Heart right ventricle (tissue), 16 donors: Measurements from ENCODE around the gene PLEKHG2. TPM values are rescaled to one million over a fixed set of nuclear protein-coding genes. Genes with fewer than 3 reads are reported as not detected.

Experiments
- ATAC-seq, 8 donors: fragments of 200-7000 bp; cut with Tn5 transposase; one replicate each; pipeline ENCODE4 v1.9.1; 2020; ENCODE audit warnings: mild to moderate bottlenecking in 8 of 8, moderate library complexity in 8 of 8, moderate number of reproducible peaks in 1 of 8
- DNase-seq, 2 donors: peaks; one replicate each; pipeline ENCODE4 v3.0.0-alpha.2; 2020
- H3K27ac ChIP-seq, 10 donors: fragments of 200-600 bp; sonication (generic) in 2 of 10; one replicate each; pipeline versions ENCODE4 v1.5.0 to v1.8.0; 2020 to 2022; ENCODE audit warnings: mild to moderate bottlenecking in 3 of 10
- H3K27me3 ChIP-seq, 7 donors: fragments of 200-600 bp; one replicate each; pipeline ENCODE4 v1.8.0; 2021 to 2022; ENCODE audit warnings: mild to moderate bottlenecking in 2 of 7
- H3K36me3 ChIP-seq, 9 donors: fragments of 200-600 bp; sonication (generic) in 1 of 9; one replicate each; pipeline versions ENCODE4 v1.5.0 to v1.8.0; 2020 to 2022; ENCODE audit warnings: mild to moderate bottlenecking in 2 of 9
- H3K4me1 ChIP-seq, 9 donors: fragments of 200-600 bp; sonication (generic) in 1 of 9; one replicate each; pipeline versions ENCODE4 v1.5.0 to v1.8.0; 2020 to 2022; ENCODE audit warnings: mild to moderate bottlenecking in 4 of 9
- H3K4me3 ChIP-seq, 10 donors: fragments of 200-600 bp; sonication (generic) in 2 of 10; one replicate each; pipeline versions ENCODE4 v1.5.0 to v1.8.0; 2020 to 2022; ENCODE audit warnings: mild to moderate bottlenecking in 7 of 10, moderate library complexity in 2 of 10
- H3K9me3 ChIP-seq, 11 donors: fragments of 200-600 bp in 10 of 11; sonication (generic) in 2 of 11; one replicate each; pipeline versions ENCODE4 v1.5.0 to v1.8.0; 2013 to 2022; ENCODE audit warnings: mild to moderate bottlenecking in 2 of 11, control low read depth in 1 of 11, moderate library complexity in 1 of 11
- WGBS, 2 donors: extraction: QIAGEN DNeasy Blood & Tissue Kit; methylation state at CpG; one replicate each; pipeline ENCODE4 v1.1.7; 2013; ENCODE audit warnings: inconsistent platforms in 1 of 2; 5-methylcytosine and 5-hydroxymethylcytosine counted together
- intact Hi-C, 10 donors: fragments of 100-400 bp; cut with DNase I; formaldehyde crosslinking; loops; one replicate each; pipeline versions ENCODE4 v1.11.1 to v1.14.2; 2022
- polyA plus RNA-seq, 2 donors: library from polyadenylated mRNA; stranded (reverse); fragments of 200-250 nt; gene quantifications; one replicate each; pipeline ENCODE4 v1.2.3, GENCODE V29; 2013
- total RNA-seq, 10 donors: library from RNA; stranded (reverse); fragmentation: NEBNext Ultra II Directional in 3 of 10; extraction: Animal tissue kit (Norgen Biotek cat#: 25700) in 3 of 10; gene quantifications; one replicate each; pipeline versions ENCODE4 v1.2.1 to v1.2.4, GENCODE V29; 2021 to 2023
- TF ChIP-seq, protein P1 (sequence below), 9 donors: fragments of 200-600 bp; sonication (generic) in 2 of 9; IDR thresholded peaks; one replicate each; pipeline versions ENCODE4 v1.5.0 to v1.8.0; 2021 to 2022; ENCODE audit warnings: antibody characterized with exemption in 9 of 9, mild to moderate bottlenecking in 5 of 9, moderate library complexity in 1 of 9
- donor health status: Arrhythmogenic right ventricular cardiomyopathy.
- donor health status: ischemic (EF 13 %, LVEDD 7.1; RV severe dilation, severe dysfunction).
- donor health status: healthy with polysubstance abuse.
- donor health status: DM: no; HTN: yes; CAD: no.
- donor health status: DM: no; HTN: no; CAD: no.
- donor health status: ischemic (EF 25% LVEDD 6.9; RV normal size, moderate dysfunction).
- donor health status: ischemic (EF 25% LVEDD 5.7; RV mildly dilated, moderate dysfunction).
- donor health status: healthy.
- donor health status: DM: yes; HTN: yes; CAD: no.
- donor health status: Ischemic cardiomyopathy.
- donor health status: ischemic (EF 35%, LVEDD 5.7; RV mildly dilated, moderate dysfunction).
- donor health status: nonischemic (EF 11% LVEDD 7.7; RV severe dilation, severe dysfunction).
- donor health status: DM: yes; HTN: yes; CAD: no.
- donor health status: PGD.
- donor health status: ischemic (EF 29% LVEDD 5.4; RV normal size, mild dysfunction).
- donor health status: nonischemic (EF 23%, LVEDD 6.1; RV moderate dilation, normal function).

The PLEKHG2 gene
- total and polyA plus RNA-seq, 12 donors: 6.9 to 23.1 (median 15.1) TPM

DNA sequence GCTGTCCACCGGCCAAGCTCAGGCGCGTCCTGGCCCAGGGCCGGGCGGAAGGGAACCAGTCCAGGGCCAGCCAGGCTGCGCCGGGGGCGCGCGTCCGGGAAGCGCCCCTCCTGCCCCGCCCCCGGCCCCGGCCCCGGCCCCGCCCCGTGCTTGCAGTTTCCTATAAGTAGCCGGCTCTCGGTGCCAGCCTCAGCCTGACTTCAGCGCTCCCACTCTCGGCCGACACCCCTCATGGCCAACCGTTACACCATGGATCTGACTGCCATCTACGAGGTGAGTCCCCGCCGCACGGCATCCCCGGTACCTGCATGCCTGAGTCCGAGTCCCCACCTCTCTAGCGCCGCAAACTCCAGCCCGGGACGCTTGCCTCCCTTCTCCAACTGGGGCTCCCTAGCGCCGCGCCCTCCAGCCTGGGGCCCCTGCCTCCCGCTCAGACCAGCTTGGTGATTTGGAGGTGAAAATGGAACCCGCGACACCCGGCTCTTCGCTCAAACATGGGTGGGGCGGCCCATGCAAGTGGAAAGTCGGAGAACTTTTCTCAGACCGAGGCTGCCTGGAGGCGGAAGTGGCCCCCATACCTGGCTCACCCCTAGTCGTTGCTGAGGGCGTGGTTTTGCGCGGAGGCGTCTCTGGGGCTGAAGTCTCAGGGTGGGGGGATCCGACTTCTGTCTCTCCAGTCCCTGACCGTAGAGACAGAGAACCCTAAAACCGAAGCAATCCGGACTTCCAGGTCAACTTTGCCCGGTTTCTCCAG, 5.6 kb upstream of the PLEKHG2 start, which contains the start of gene ZFP36:
ZFP36 (plus strand) TSS at position 192 of the 754 bp plus-strand sequence; CDS start at position 250, 58 bp downstream.
- no peaks in the 10 kb centered on the region for H3K27me3 ChIP-seq
- intact Hi-C loops: no loop called here
- peak within 1 kb of the TSS; percentile 67 to 99 (median 90) for H3K4me3 ChIP-seq
- TF ChIP-seq, protein P1, sequence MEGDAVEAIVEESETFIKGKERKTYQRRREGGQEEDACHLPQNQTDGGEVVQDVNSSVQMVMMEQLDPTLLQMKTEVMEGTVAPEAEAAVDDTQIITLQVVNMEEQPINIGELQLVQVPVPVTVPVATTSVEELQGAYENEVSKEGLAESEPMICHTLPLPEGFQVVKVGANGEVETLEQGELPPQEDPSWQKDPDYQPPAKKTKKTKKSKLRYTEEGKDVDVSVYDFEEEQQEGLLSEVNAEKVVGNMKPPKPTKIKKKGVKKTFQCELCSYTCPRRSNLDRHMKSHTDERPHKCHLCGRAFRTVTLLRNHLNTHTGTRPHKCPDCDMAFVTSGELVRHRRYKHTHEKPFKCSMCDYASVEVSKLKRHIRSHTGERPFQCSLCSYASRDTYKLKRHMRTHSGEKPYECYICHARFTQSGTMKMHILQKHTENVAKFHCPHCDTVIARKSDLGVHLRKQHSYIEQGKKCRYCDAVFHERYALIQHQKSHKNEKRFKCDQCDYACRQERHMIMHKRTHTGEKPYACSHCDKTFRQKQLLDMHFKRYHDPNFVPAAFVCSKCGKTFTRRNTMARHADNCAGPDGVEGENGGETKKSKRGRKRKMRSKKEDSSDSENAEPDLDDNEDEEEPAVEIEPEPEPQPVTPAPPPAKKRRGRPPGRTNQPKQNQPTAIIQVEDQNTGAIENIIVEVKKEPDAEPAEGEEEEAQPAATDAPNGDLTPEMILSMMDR (IDR thresholded peaks at IDR 0.05): no peak
- H3K36me3 ChIP-seq: peaks cover 6 to 22% (median 9%) of the 10 kb centered on the region in 9 donors
- ATAC-seq (peak; percentile 26 to 59 (median 42)), DNase-seq (peak; percentile 74 to 93)
- H3K9me3 ChIP-seq: no peaks in the 10 kb centered on the region
- H3K27ac ChIP-seq: peak within 1 kb of the TSS; percentile 94 to 100 (median 99)
- peaks cover 21 to 77% (median 52%) of the 10 kb centered on the region in 9 donors for H3K4me1 ChIP-seq
- 0 to 1% methylated on average over 53 to 56 of the region's 56 CpGs for WGBS, 2 donors

DNA sequence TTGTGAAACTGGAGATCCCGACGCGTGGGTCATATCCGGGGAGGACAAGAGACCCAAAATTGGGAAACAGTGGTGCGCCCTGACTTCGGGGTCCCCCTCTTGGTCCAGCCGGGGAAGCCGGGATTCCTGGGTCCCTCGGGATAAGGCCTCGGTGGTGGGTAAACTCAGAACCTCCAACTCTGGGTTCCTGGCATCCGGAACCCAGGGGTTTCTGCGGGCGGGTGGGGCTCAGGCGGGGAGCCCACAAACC, 5.1 kb upstream of the PLEKHG2 start:
- H3K36me3 ChIP-seq: peaks cover 6 to 22% (median 9%) of the 10 kb centered on the region in 9 donors
- H3K4me1 ChIP-seq: peaks cover 16 to 74% (median 47%) of the 10 kb centered on the region in 9 donors
- H3K27ac ChIP-seq: peak overlapping the region; percentile 94 to 100 (median 99)
- WGBS, 2 donors: 0 to 2% methylated on average over 14 of the region's 14 CpGs
- no peaks in the 10 kb centered on the region for H3K9me3 ChIP-seq
- intact Hi-C loops: no loop called here
- TF ChIP-seq, protein P1 (IDR thresholded peaks at IDR 0.05): no peak
- DNase-seq: no peak
- no peak for ATAC-seq
- H3K27me3 ChIP-seq: no peaks in the 10 kb centered on the region
- H3K4me3 ChIP-seq: peak overlapping the region; percentile 67 to 99 (median 90)

DNA sequence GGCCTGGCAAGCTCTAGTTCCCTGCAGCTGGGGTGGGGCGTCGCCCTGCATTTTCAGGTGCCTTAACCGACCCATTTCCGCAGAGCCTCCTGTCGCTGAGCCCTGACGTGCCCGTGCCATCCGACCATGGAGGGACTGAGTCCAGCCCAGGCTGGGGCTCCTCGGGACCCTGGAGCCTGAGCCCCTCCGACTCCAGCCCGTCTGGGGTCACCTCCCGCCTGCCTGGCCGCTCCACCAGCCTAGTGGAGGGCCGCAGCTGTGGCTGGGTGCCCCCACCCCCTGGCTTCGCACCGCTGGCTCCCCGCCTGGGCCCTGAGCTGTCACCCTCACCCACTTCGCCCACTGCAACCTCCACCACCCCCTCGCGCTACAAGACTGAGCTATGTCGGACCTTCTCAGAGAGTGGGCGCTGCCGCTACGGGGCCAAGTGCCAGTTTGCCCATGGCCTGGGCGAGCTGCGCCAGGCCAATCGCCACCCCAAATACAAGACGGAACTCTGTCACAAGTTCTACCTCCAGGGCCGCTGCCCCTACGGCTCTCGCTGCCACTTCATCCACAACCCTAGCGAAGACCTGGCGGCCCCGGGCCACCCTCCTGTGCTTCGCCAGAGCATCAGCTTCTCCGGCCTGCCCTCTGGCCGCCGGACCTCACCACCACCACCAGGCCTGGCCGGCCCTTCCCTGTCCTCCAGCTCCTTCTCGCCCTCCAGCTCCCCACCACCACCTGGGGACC, 4.6 kb upstream of the PLEKHG2 start:
- DNase-seq (peak; percentile 37 to 47), ATAC-seq (no peak)
- peaks cover 14 to 69% (median 47%) of the 10 kb centered on the region in 9 donors for H3K4me1 ChIP-seq
- H3K4me3 ChIP-seq: peak overlapping the region; percentile 67 to 99 (median 90)
- peak overlapping the region; percentile 94 to 100 (median 99) for H3K27ac ChIP-seq
- no peaks in the 10 kb centered on the region for H3K27me3 ChIP-seq
- H3K36me3 ChIP-seq: peaks cover 6 to 22% (median 9%) of the 10 kb centered on the region in 9 donors
- WGBS, 2 donors: 16 to 20% methylated on average over 40 of the region's 40 CpGs
- no peaks in the 10 kb centered on the region for H3K9me3 ChIP-seq
- intact Hi-C loops: no loop called here
- TF ChIP-seq, protein P1 (IDR thresholded peaks at IDR 0.05): no peak

DNA sequence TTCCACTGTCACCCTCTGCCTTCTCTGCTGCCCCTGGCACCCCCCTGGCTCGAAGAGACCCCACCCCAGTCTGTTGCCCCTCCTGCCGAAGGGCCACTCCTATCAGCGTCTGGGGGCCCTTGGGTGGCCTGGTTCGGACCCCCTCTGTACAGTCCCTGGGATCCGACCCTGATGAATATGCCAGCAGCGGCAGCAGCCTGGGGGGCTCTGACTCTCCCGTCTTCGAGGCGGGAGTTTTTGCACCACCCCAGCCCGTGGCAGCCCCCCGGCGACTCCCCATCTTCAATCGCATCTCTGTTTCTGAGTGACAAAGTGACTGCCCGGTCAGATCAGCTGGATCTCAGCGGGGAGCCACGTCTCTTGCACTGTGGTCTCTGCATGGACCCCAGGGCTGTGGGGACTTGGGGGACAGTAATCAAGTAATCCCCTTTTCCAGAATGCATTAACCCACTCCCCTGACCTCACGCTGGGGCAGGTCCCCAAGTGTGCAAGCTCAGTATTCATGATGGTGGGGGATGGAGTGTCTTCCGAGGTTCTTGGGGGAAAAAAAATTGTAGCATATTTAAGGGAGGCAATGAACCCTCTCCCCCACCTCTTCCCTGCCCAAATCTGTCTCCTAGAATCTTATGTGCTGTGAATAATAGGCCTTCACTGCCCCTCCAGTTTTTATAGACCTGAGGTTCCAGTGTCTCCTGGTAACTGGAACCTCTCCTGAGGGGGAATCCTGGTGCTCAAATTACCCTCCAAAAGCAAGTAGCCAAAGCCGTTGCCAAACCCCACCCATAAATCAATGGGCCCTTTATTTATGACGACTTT, 3.9 kb upstream of the PLEKHG2 start:
- H3K4me3 ChIP-seq: peak overlapping the region; percentile 67 to 99 (median 90)
- peak in 1 of 2 donors; percentile 21 for DNase-seq
- no peak for ATAC-seq
- H3K9me3 ChIP-seq: no peaks in the 10 kb centered on the region
- no peaks in the 10 kb centered on the region for H3K27me3 ChIP-seq
- 36 to 44% methylated on average over 20 of the region's 20 CpGs for WGBS, 2 donors
- intact Hi-C loops: no loop called here
- peak overlapping the region; percentile 94 to 100 (median 99) for H3K27ac ChIP-seq
- TF ChIP-seq, protein P1 (IDR thresholded peaks at IDR 0.05): no peak
- peaks cover 14 to 64% (median 42%) of the 10 kb centered on the region in 9 donors for H3K4me1 ChIP-seq
- H3K36me3 ChIP-seq: peaks cover 6 to 22% (median 9%) of the 10 kb centered on the region in 9 donors
